ENCODE results near the gene SMC4. TPM values are rescaled to one million over a fixed set of nuclear protein-coding genes. Genes with fewer than 3 reads are reported as not detected.
A peak's percentile ranks its signal among the peaks of the same experiment; 100 is the strongest.

Gene SMC4
- total RNA-seq, 1 donor from 2014 or later, result 46.8 TPM

- Histone ChIP-seq H3K36me3 (no peaks in the 10 kb centered on the region), H3K4me1 (no peaks in the 10 kb centered on the region), H3K27me3 (no peaks in the 10 kb centered on the region), H3K4me3 (no peak overlapping the region), H3K9me3 (no peaks in the 10 kb centered on the region), H3K27ac (no peak overlapping the region)
- TF ChIP-seq CTCF (IDR thresholded peaks at IDR 0.05), result no peak
- DNase-seq (no peak), ATAC-seq (no peak)
- intact Hi-C loops (cut with DNase I), result no loop called here
Measured at GRCh38 chr3:160480931-160481330, 81.5 kb downstream of the SMC4 start.

- Histone ChIP-seq H3K4me1 (no peaks in the 10 kb centered on the region), H3K27me3 (no peaks in the 10 kb centered on the region), H3K36me3 (no peaks in the 10 kb centered on the region), H3K4me3 (no peak overlapping the region), H3K9me3 (no peaks in the 10 kb centered on the region), H3K27ac (no peak overlapping the region)
- TF ChIP-seq CTCF (IDR thresholded peaks at IDR 0.05), result no peak
- DNase-seq, result no peak
- no peak for ATAC-seq
- intact Hi-C loops (cut with DNase I), result no loop called here
Measured at GRCh38 chr3:160481856-160482255, 82.4 kb downstream of the SMC4 start.

- Histone ChIP-seq H3K4me1 (no peaks in the 10 kb centered on the region), H3K27me3 (no peaks in the 10 kb centered on the region), H3K27ac (no peak overlapping the region), H3K36me3 (no peaks in the 10 kb centered on the region), H3K4me3 (no peak overlapping the region), H3K9me3 (no peaks in the 10 kb centered on the region)
- DNase-seq (no peak), ATAC-seq (no peak)
- no peak for TF ChIP-seq CTCF (IDR thresholded peaks at IDR 0.05)
- intact Hi-C loops (cut with DNase I), result no loop called here
Measured at GRCh38 chr3:160482796-160483195, 83.3 kb downstream of the SMC4 start.

Small RNA genes within 50 kb of the gene (microRNA-seq; reads per million reads assigned to microRNA genes)
- gene MIR15B (ENCODE audit: borderline microRNAs expressed) (1,432 reads per million, percentile 87 among the genes with 10 or more reads in this experiment), gene MIR16-2 (ENCODE audit: borderline microRNAs expressed) (456 reads per million, percentile 80 among the genes with 10 or more reads in this experiment)

Other genes starting within 250 kb of the SMC4 start
- 1.3 TPM for gene C3orf80, start 174.2 kb upstream of the SMC4 start, total RNA-seq
- 37.1 TPM for gene IFT80, start 425 bp upstream of the SMC4 start, total RNA-seq
- gene TRIM59, start 50.1 kb downstream of the SMC4 start, total RNA-seq, result 4.5 TPM
- gene KPNA4, start 165.9 kb downstream of the SMC4 start, total RNA-seq, result 56.3 TPM

Measured in upper lobe of right lung (tissue), 1 donor.